GM12891 (cell line): ENCODE measurements around the gene SPRN.

Experiments used
- DNase-seq: peaks from one replicate; pipeline ENCODE4 v3.0.0; 2011; ENCODE audit warnings: low spot score; ENCODE audit not compliant: insufficient read length
- FAIRE-seq: peaks from 2 replicates; lab custom pipeline; 2011; peaks lifted over from hg19 to GRCh38; lab: Jason Lieb, UNC
- PAX5 ChIP-seq: IDR thresholded peaks from 2 replicates; pipeline ENCODE4 v1.6.1; 2011; ENCODE audit warnings: low read length, moderate library complexity, mild to moderate bottlenecking; ENCODE audit not compliant: insufficient read depth, severe bottlenecking
- POLR2A ChIP-seq: IDR thresholded peaks from 2 replicates; pipeline ENCODE4 v1.6.1; 2011; ENCODE audit warnings: low read depth, low read length, control low read depth
- POLR2AphosphoS5 ChIP-seq: IDR thresholded peaks from 2 replicates; pipeline ENCODE4 v1.6.1; 2011; ENCODE audit warnings: low read depth, low read length, control low read depth
- POU2F2 ChIP-seq: IDR thresholded peaks from 2 replicates; pipeline ENCODE4 v1.6.1; 2011; ENCODE audit warnings: low read depth, mild to moderate bottlenecking, control low read depth, low read length, moderate library complexity
- SPI1 ChIP-seq: IDR thresholded peaks from 2 replicates; pipeline ENCODE4 v1.6.1; 2011; ENCODE audit warnings: low read depth, low read length, control low read depth
- TAF1 ChIP-seq: IDR thresholded peaks from 2 replicates; pipeline ENCODE4 v1.6.1; 2011; ENCODE audit warnings: low read depth, low read length, control low read depth

Gene SPRN

DNA sequence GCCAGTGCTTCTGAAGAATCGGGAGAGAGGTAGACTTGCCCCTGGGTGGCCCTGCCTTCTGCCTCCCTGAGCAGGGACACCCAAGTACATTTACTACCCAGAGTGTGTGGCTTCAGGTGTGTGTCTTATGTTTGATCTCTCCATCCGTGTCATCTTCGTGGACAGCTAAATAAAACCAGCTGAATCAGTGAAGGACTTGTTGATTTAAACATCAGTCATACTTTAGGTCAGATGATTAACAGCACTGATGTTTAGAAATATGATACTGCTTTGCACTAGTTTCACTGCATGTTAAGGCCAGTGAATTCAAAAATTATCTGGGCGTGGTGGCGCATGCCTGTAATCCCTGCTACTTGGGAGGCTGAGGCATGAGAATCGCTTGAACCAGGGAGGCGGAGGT, 26.5 kb downstream of the SPRN start:
- FAIRE-seq, result no peak
- TF ChIP-seq POLR2AphosphoS5 (no peak), TAF1 (no peak), POU2F2 (no peak), POLR2A (no peak), PAX5 (no peak), SPI1 (no peak)
- DNase-seq, result no peak

DNA sequence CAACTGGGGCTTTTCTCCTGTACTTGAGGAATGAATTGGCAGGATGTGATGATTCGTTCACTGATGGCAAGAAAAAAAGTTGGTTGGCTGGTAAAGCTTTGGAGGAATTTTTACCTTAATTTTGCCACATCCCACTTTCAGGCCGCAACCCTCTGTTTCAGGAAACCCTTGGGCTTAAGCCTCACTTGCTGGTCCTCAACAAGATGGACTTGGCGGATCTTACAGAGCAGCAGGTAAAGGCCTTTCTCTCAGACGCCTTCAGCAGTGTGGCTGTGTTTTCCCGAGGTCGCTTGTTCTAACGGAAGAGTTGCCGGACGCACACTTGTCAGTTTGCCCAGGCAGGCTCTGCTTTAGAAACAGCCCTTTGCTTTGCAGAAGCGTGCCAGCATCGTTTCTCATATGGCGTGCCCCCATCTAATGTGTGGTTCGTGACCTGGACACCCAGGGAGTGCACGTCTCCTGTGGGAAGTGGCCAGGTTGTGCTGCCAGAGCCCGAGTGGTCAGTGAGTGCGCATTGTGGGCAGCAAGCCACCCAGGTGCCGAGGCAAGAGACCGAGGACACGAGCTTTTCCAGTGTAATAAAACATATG, 28.3 kb downstream of the SPRN start:
- no peak for DNase-seq
- FAIRE-seq, result no peak
- TF ChIP-seq POU2F2, result no peak
- no peak for TF ChIP-seq SPI1
- TF ChIP-seq PAX5, result no peak
- no peak for TF ChIP-seq POLR2A
- TF ChIP-seq TAF1, result no peak
- no peak; the same call in 1 of the 2 replicates for TF ChIP-seq POLR2AphosphoS5

DNA sequence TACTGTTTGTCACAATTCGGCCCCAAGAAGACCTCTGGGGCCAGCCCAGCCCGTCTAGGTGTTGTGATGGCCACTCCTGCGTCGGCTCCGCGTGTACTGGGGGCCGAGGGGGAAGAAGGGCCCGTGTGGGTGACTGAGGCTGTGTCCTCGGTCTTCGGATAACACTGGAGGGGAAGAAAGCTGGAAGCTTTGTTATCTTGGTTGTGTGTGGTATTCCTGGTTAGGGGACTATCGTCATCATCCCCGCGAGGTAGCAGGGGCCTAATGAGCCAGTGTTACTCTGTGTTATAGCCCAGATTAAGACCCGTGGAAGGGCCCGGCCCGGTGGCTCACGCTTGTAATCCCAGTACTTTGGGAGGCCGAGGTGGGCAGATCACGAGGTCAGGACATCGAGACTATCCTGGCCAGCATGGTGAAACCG, 29.6 kb downstream of the SPRN start:
- FAIRE-seq (no peak), DNase-seq (no peak)
- no peak for TF ChIP-seq POLR2AphosphoS5
- no peak for TF ChIP-seq TAF1
- TF ChIP-seq POU2F2, result no peak
- TF ChIP-seq PAX5, result no peak
- TF ChIP-seq POLR2A, result no peak

DNA sequence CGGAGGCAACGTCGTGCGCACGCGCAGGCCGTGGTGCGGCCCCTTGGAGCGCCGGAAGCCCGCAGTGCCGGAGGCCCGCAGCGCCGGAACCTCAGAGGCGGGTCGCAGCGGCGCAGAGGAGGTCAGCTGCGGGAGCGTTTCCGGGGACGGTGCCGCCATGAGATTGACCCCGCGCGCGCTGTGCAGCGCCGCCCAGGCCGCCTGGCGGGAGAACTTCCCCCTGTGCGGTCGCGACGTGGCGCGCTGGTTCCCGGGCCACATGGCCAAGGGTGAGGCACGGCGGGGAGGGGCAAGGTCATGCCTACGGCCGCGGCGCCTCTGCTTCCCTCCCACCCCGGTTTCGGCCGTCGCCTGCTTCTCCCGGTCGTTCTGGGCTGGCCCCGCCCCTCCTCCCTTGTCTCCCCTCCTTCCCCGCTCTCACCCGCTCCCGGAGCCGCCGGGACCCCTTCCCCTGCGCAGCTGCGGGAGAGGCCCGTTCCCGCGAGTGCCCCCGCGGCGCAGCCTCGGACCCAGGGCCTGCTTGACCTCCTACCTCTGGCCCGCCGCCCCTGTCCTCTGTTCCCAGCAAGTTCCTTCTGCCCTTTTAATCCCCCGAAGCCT, 30.3 kb downstream of the SPRN start, which contains the start of gene MTG1:
Gene MTG1 (plus strand): TSS at position 94 of the 600 bp plus-strand sequence. CDS start 64 bp downstream, at position 158.
- DNase-seq, result peak; percentile 90
- TF ChIP-seq POU2F2 (peak; percentile 54), POLR2A (peak; percentile 88), TAF1 (peak; percentile 67; the same call in 1 of the 2 replicates), PAX5 (peak; percentile 31), SPI1 (no peak), POLR2AphosphoS5 (peak; percentile 91)

DNA sequence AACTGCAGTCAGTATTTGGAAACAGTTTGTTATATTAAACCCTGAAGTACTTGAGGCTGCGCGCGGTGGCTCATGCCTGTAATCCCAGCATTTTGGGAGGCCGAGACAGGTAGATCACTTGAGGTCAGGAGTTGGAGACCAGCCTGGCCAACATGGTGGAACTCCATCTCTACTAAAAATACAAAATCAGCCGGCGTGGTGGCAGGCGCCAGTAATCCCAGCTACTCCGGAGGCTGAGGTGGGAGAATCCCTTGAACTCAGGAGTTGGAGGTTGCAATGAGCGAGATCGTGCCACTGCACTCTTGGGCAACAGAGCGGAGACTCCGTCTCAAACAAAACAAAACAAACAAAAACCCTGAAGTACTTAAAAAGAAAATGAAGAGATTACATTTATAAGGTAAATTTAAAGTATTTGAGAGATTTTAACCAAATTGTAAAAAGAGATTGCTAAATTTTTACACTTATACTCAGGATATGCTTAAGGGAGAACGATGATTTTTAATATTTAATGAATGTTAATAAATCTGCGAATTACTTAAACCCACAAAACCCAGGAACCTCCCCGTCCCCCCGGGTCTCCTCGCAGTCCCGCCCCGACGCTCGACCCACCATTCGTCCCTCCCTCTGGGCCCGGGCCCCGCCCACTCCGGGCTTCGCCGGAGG, 30.9 kb downstream of the SPRN start:
- FAIRE-seq (peak; percentile 16), DNase-seq (no peak)
- no peak for TF ChIP-seq PAX5
- no peak for TF ChIP-seq SPI1
- no peak for TF ChIP-seq TAF1
- TF ChIP-seq POLR2A, result no peak
- TF ChIP-seq POLR2AphosphoS5, result no peak
- no peak for TF ChIP-seq POU2F2

More for the DNA sequence above, 30.3 kb downstream of the SPRN start, which contains the start of gene MTG1:
- FAIRE-seq, result peak; percentile 98

GRCh38 chr10:133391761-133392518, 32.5 kb downstream of the SPRN start:
- DNase-seq (no peak), FAIRE-seq (peak; percentile 40)
- TF ChIP-seq POLR2AphosphoS5, result no peak
- no peak for TF ChIP-seq TAF1
- no peak for TF ChIP-seq POU2F2
- TF ChIP-seq POLR2A, result no peak

DNA sequence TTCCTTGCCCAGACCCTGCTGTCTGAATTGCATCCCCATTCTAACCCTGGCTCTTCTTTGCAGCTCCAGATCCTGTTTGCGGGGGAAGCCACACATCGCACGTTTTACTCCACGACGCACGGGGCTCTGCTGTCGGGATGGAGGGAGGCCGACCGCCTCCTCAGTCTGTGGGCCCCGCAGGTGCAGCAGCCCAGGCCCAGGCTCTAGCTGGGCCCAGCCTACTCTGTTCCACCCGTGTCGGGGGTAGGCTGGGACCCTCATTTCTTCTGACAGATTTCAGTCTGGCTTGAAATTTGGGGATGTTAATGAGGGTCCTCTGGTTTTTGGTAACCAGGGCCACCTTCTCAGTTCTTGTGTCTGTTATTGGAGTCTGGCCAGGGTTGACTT, 33.2 kb downstream of the SPRN start:
- no peak for FAIRE-seq
- no peak for TF ChIP-seq PAX5
- no peak for TF ChIP-seq POU2F2
- no peak for TF ChIP-seq SPI1
- TF ChIP-seq POLR2AphosphoS5, result no peak
- no peak for DNase-seq

GRCh38 chr10:133390597-133391248, 33.7 kb downstream of the SPRN start:
- TF ChIP-seq PAX5, result no peak
- TF ChIP-seq TAF1, result no peak
- TF ChIP-seq POLR2A, result no peak
- no peak for TF ChIP-seq SPI1
- TF ChIP-seq POLR2AphosphoS5, result no peak
- DNase-seq (no peak), FAIRE-seq (peak; percentile 85)
